Keratinocyte (primary cell): Measurements from ENCODE around the gene PCED1A.

Source experiments
- EZH2 ChIP-seq: IDR thresholded peaks from one replicate; pipeline ENCODE4 v1.6.1; 2012; ENCODE audit warnings: inconsistent platforms, mild to moderate bottlenecking, low read length, moderate library complexity
- TF ChIP-seq, protein P1 (sequence below), 3 experiments: IDR thresholded peaks in 1 of 3; conservative IDR thresholded peaks in 1 of 3; optimal IDR thresholded peaks in 1 of 3; 2 replicates in 2 of 3; 3 replicates in 1 of 3; pipeline versions ENCODE3 to v1.5.1; 2011; ENCODE audit warnings: low read length in 3 of 3, mild to moderate bottlenecking in 3 of 3, moderate library complexity in 2 of 3, control low read depth in 1 of 3, inconsistent platforms in 1 of 3; ENCODE audit not compliant: insufficient read depth in 2 of 3; ENCODE audit errors: extremely low read depth in 1 of 3

DNA sequence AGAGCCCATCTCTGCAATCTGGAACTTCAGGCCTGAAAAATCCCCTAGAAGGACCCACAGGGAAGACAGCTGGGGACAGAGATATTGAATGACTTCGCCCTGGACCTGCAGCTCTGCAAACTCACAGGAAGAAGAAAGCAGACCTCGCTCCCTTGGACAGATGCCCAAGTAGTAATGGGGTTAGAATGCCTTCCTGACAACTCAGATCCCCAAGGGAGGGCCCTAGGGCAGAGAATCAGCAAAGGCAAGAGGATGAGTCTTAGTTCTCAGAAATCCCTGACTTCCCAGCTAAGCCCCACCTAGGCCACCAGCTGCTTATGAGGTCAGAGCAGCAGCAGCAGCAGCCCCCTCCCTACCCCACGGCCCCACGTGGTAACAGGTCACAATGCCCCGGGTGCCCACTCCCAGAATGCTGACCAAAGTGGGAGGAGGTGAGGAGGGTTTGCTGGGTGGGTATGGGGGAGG is 25.8 kb downstream of the PCED1A start, which contains the start of gene C20orf141:
- TF ChIP-seq, protein P1, sequence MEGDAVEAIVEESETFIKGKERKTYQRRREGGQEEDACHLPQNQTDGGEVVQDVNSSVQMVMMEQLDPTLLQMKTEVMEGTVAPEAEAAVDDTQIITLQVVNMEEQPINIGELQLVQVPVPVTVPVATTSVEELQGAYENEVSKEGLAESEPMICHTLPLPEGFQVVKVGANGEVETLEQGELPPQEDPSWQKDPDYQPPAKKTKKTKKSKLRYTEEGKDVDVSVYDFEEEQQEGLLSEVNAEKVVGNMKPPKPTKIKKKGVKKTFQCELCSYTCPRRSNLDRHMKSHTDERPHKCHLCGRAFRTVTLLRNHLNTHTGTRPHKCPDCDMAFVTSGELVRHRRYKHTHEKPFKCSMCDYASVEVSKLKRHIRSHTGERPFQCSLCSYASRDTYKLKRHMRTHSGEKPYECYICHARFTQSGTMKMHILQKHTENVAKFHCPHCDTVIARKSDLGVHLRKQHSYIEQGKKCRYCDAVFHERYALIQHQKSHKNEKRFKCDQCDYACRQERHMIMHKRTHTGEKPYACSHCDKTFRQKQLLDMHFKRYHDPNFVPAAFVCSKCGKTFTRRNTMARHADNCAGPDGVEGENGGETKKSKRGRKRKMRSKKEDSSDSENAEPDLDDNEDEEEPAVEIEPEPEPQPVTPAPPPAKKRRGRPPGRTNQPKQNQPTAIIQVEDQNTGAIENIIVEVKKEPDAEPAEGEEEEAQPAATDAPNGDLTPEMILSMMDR (optimal IDR thresholded peaks at IDR 0.05 in 1 of 3, IDR thresholded peaks at IDR 0.05 in 1 of 3, conservative IDR thresholded peaks at IDR 0.05 in 1 of 3; ENCODE audit: extremely low read depth in 1 of 3, insufficient read depth in 2 of 3, low read length in 3 of 3) = no peak
- no peak for TF ChIP-seq EZH2
